GM12878 (cell line): Measurements from ENCODE around the gene DPM3. TPM values are rescaled to one million over a fixed set of nuclear protein-coding genes. Genes with fewer than 3 reads are reported as not detected.

Source experiments
- ATF7 ChIP-seq: fragments of 450-650 bp; IDR thresholded peaks from 2 replicates; pipeline ENCODE4 v1.6.1; 2016; ENCODE audit warnings: low read depth, mild to moderate bottlenecking
- CBX5 ChIP-seq: sonication (generic); IDR thresholded peaks from 2 replicates; pipeline ENCODE4 v1.6.1; 2016; ENCODE audit warnings: low read depth, moderate library complexity, mild to moderate bottlenecking, inconsistent platforms
- CHD1 ChIP-seq: IDR thresholded peaks from 2 replicates; pipeline ENCODE4 v1.6.1; 2012; ENCODE audit warnings: low read depth, low read length, improper control_type of control experiment
- CREB1 ChIP-seq: IDR thresholded peaks from 2 replicates; pipeline ENCODE4 v1.6.1; 2012; ENCODE audit warnings: low read depth, mild to moderate bottlenecking, inconsistent platforms
- CUX1 ChIP-seq: IDR thresholded peaks from 2 replicates; pipeline ENCODE4 v1.6.1; 2012; ENCODE audit warnings: improper control_type of control experiment, low read depth, low read length; ENCODE audit not compliant: insufficient replicate concordance
- DPF2 ChIP-seq: fragments of 450-650 bp; IDR thresholded peaks from 2 replicates; pipeline ENCODE4 v1.6.1; 2017; ENCODE audit warnings: mild to moderate bottlenecking
- EED ChIP-seq: sonication (generic); IDR thresholded peaks from 2 replicates; pipeline ENCODE4 v1.6.1; 2016; ENCODE audit warnings: antibody characterized with exemption, low read depth
- FOS ChIP-seq: IDR thresholded peaks from 3 replicates; pipeline ENCODE4 v1.6.1; 2011; ENCODE audit warnings: borderline replicate concordance; ENCODE audit not compliant: insufficient read length; ENCODE audit errors: extremely low read depth
- HDAC6 ChIP-seq: fragments of 200-600 bp; sonication (generic); IDR thresholded peaks from one replicate; pipeline ENCODE4 v1.8.0; 2017; ENCODE audit warnings: antibody characterized with exemption; ENCODE audit not compliant: unreplicated experiment
- JUND ChIP-seq: IDR thresholded peaks from 2 replicates; pipeline ENCODE4 v1.6.1; 2012; ENCODE audit warnings: low read depth, mild to moderate bottlenecking, low read length, improper control_type of control experiment, moderate library complexity
- PML ChIP-seq: IDR thresholded peaks from 2 replicates; pipeline ENCODE4 v1.6.1; 2012; ENCODE audit warnings: low read length, inconsistent platforms
- SIN3A ChIP-seq: IDR thresholded peaks from 2 replicates; pipeline ENCODE4 v1.6.1; 2012; ENCODE audit warnings: low read depth, low read length, improper control_type of control experiment
- SP1 ChIP-seq: IDR thresholded peaks from one replicate; pipeline ENCODE4 v1.6.1; 2011; ENCODE audit warnings: low read depth, low read length
- SPI1 ChIP-seq: IDR thresholded peaks from 2 replicates; pipeline ENCODE4 v1.6.1; 2011; ENCODE audit warnings: low read depth, mild to moderate bottlenecking, low read length, moderate library complexity, borderline replicate concordance; ENCODE audit not compliant: insufficient read depth
- TBL1XR1 ChIP-seq: IDR thresholded peaks from 2 replicates; pipeline ENCODE4 v1.6.1; 2012; ENCODE audit warnings: low read depth, low read length, improper control_type of control experiment
- ZBTB33 ChIP-seq: fragments of 450-650 bp; IDR thresholded peaks from 2 replicates; pipeline ENCODE4 v1.6.1; 2017; ENCODE audit warnings: mild to moderate bottlenecking
- ZNF24 ChIP-seq: fragments of 450-650 bp; IDR thresholded peaks from 2 replicates; pipeline ENCODE4 v1.6.1; 2017; ENCODE audit warnings: antibody characterized with exemption, mild to moderate bottlenecking
- ZNF622 ChIP-seq: fragments of 450-650 bp; IDR thresholded peaks from 2 replicates; pipeline ENCODE4 v1.6.1; 2017; ENCODE audit warnings: mild to moderate bottlenecking, inconsistent platforms
- polyA plus RNA-seq, 11 experiments: library from polyadenylated mRNA; depleted of rRNA in 4 of 11; unstranded in 6 of 11; stranded (reverse) in 5 of 11; fragments of >200 nt; fragmentation: Nextera tagmentation in 4 of 11; fragmentation: Illumina TruSeq in 1 of 11; extraction: Ambion mirVana in 4 of 11; extraction: Trizol in 1 of 11; gene quantifications; 1 replicate in 1 of 11; 2 replicates in 10 of 11; pipeline versions ENCODE4 v1.2.1 to v1.2.3, GENCODE V29; 2011 to 2016; ENCODE audit warnings: inconsistent platforms in 2 of 11, missing spikeins in 2 of 11, low read depth in 1 of 11
- total RNA-seq, 4 experiments: library from RNA; depleted of rRNA in 3 of 4; stranded (reverse); fragments of >200 nt in 3 of 4; fragmentation: Illumina TruSeq in 1 of 4; extraction: Trizol in 1 of 4; gene quantifications; 2 replicates each; pipeline versions ENCODE4 v1.2.1 to v1.2.3, GENCODE V29; 2013 to 2021
- TF ChIP-seq, protein P1 (sequence below): fragments of 450-650 bp; formaldehyde crosslinking; IDR thresholded peaks from 2 replicates; pipeline ENCODE4 v1.5.0; 2022; ENCODE audit warnings: mild to moderate bottlenecking, missing genetic modification characterization
- TF ChIP-seq, protein P2 (sequence below): fragments of 450-650 bp; IDR thresholded peaks from 2 replicates; pipeline ENCODE4 v1.6.1; 2016; ENCODE audit warnings: mild to moderate bottlenecking

Gene DPM3
- total and polyA plus RNA-seq, 10 of the 15 experiments (the other 5 are each of a cell fraction or from before 2014, with no cell fraction given) = 5.9 to 78.7 (median 25.7) TPM

- TF ChIP-seq, protein P1, sequence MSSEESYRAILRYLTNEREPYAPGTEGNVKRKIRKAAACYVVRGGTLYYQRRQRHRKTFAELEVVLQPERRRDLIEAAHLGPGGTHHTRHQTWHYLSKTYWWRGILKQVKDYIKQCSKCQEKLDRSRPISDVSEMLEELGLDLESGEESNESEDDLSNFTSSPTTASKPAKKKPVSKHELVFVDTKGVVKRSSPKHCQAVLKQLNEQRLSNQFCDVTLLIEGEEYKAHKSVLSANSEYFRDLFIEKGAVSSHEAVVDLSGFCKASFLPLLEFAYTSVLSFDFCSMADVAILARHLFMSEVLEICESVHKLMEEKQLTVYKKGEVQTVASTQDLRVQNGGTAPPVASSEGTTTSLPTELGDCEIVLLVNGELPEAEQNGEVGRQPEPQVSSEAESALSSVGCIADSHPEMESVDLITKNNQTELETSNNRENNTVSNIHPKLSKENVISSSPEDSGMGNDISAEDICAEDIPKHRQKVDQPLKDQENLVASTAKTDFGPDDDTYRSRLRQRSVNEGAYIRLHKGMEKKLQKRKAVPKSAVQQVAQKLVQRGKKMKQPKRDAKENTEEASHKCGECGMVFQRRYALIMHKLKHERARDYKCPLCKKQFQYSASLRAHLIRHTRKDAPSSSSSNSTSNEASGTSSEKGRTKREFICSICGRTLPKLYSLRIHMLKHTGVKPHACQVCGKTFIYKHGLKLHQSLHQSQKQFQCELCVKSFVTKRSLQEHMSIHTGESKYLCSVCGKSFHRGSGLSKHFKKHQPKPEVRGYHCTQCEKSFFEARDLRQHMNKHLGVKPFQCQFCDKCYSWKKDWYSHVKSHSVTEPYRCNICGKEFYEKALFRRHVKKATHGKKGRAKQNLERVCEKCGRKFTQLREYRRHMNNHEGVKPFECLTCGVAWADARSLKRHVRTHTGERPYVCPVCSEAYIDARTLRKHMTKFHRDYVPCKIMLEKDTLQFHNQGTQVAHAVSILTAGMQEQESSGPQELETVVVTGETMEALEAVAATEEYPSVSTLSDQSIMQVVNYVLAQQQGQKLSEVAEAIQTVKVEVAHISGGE (CRISPR knock-in tag) = no peak
- TF ChIP-seq ZNF622 (no peak), TBL1XR1 (no peak), SPI1 (peak; percentile 38; the same call in 1 of the 2 replicates), CUX1 (no peak), ZNF24 (no peak), ATF7 (peak; percentile 14; the same call in 1 of the 2 replicates), CHD1 (no peak), DPF2 (no peak), SIN3A (no peak), HDAC6 (no peak), FOS (no peak), CREB1 (0 out of 2 replicates have a peak, but pooled peaks have one; percentile 17), CBX5 (no peak), PML (no peak), ZBTB33 (no peak), SP1 (no peak), EED (no peak), JUND (no peak)
- TF ChIP-seq, protein P2, sequence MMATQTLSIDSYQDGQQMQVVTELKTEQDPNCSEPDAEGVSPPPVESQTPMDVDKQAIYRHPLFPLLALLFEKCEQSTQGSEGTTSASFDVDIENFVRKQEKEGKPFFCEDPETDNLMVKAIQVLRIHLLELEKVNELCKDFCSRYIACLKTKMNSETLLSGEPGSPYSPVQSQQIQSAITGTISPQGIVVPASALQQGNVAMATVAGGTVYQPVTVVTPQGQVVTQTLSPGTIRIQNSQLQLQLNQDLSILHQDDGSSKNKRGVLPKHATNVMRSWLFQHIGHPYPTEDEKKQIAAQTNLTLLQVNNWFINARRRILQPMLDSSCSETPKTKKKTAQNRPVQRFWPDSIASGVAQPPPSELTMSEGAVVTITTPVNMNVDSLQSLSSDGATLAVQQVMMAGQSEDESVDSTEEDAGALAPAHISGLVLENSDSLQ = 0 out of 2 replicates have a peak, but pooled peaks have one; percentile 35
- TF ChIP-seq, all 136 proteins: peak for 5
Measured at GRCh38 chr1:155134880-155135414, 5.4 kb downstream of the DPM3 start (continued).
